Astrocyte (in vitro differentiated cells and primary cell): ENCODE data around the gene TRIM4. TPM values are rescaled to one million over a fixed set of nuclear protein-coding genes. Genes with fewer than 3 reads are reported as not detected.

ENCODE experiments used
- DNase-seq: peaks from one replicate; pipeline ENCODE4 v3.0.0-alpha.2; 2010; ENCODE audit warnings: low read depth
- FAIRE-seq: peaks from 2 replicates; lab custom pipeline; 2011; peaks lifted over from hg19 to GRCh38; lab: Jason Lieb, UNC
- H2AFZ ChIP-seq: 2 replicates; pipeline ENCODE4 v1.6.0; 2012; ENCODE audit warnings: low read depth, low read length, inconsistent platforms
- H3K27ac ChIP-seq: 2 replicates; pipeline ENCODE4 v1.5.1; 2011; ENCODE audit warnings: low read depth, low read length, inconsistent platforms
- H3K27me3 ChIP-seq: 2 replicates; pipeline ENCODE4 v1.6.0; 2011; ENCODE audit warnings: low read length, inconsistent platforms; ENCODE audit not compliant: insufficient read depth
- H3K36me3 ChIP-seq: 2 replicates; pipeline ENCODE4 v1.5.1; 2011; ENCODE audit warnings: low read length, inconsistent platforms; ENCODE audit not compliant: insufficient read depth
- H3K4me1 ChIP-seq: 2 replicates; pipeline ENCODE4 v1.5.1; 2011; ENCODE audit warnings: low read length, inconsistent platforms; ENCODE audit not compliant: insufficient read depth
- H3K4me2 ChIP-seq: 2 replicates; pipeline ENCODE4 v1.6.0; 2012; ENCODE audit warnings: low read length, inconsistent platforms
- H3K4me3 ChIP-seq: 2 replicates; pipeline ENCODE4 v1.5.1; 2011; ENCODE audit warnings: low read depth, mild to moderate bottlenecking, low read length, inconsistent platforms; ENCODE audit not compliant: insufficient read depth
- H3K79me2 ChIP-seq: 2 replicates; pipeline ENCODE4 v1.6.0; 2012; ENCODE audit warnings: mild to moderate bottlenecking, low read length, inconsistent platforms; ENCODE audit not compliant: insufficient read depth
- H3K9ac ChIP-seq: 2 replicates; pipeline ENCODE4 v1.6.0; 2012; ENCODE audit warnings: mild to moderate bottlenecking, low read length, inconsistent platforms
- H3K9me3 ChIP-seq: 2 replicates; pipeline ENCODE4 v1.5.1; 2012; ENCODE audit warnings: low read depth, mild to moderate bottlenecking, low read length, inconsistent platforms; ENCODE audit not compliant: insufficient read depth
- H4K20me1 ChIP-seq: 2 replicates; pipeline ENCODE4 v1.6.0; 2012; ENCODE audit warnings: low read length, inconsistent platforms; ENCODE audit not compliant: insufficient read depth
- H3K27ac Mint-ChIP-seq: one replicate; pipeline ENCODE4 v1.8.0; 2021; ENCODE audit warnings: mild to moderate bottlenecking, mixed read lengths; ENCODE audit not compliant: unreplicated experiment
- H3K27me3 Mint-ChIP-seq: one replicate; pipeline ENCODE4 v1.8.0; 2021; ENCODE audit warnings: low read depth, mixed read lengths; ENCODE audit not compliant: unreplicated experiment
- H3K36me3 Mint-ChIP-seq: one replicate; pipeline ENCODE4 v1.8.0; 2021; ENCODE audit warnings: low read depth, mixed read lengths; ENCODE audit not compliant: unreplicated experiment
- H3K4me1 Mint-ChIP-seq: one replicate; pipeline ENCODE4 v1.8.0; 2021; ENCODE audit warnings: low read depth, mixed read lengths; ENCODE audit not compliant: unreplicated experiment
- H3K4me3 Mint-ChIP-seq: one replicate; pipeline ENCODE4 v1.8.0; 2021; ENCODE audit warnings: mild to moderate bottlenecking, moderate library complexity, mixed read lengths; ENCODE audit not compliant: unreplicated experiment
- H3K9me3 Mint-ChIP-seq: one replicate; pipeline ENCODE4 v1.8.0; 2021; ENCODE audit warnings: mild to moderate bottlenecking, mixed read lengths; ENCODE audit not compliant: unreplicated experiment
- EZH2 ChIP-seq: IDR thresholded peaks from 2 replicates; pipeline ENCODE4 v1.6.1; 2012; ENCODE audit warnings: mild to moderate bottlenecking, low read length, inconsistent platforms; ENCODE audit not compliant: insufficient read depth
- total RNA-seq: library from RNA; stranded (reverse); gene quantifications from 2 replicates; pipeline ENCODE4 v1.2.1, GENCODE V29; 2021
- TF ChIP-seq, protein P1 (sequence below): IDR thresholded peaks from 2 replicates; pipeline ENCODE4 v1.5.1; 2011; ENCODE audit warnings: low read depth, mild to moderate bottlenecking, inconsistent platforms, low read length, moderate library complexity; ENCODE audit not compliant: insufficient read depth

Gene TRIM4
- total RNA-seq, 1 donor from 2014 or later: 4.6 TPM

DNA sequence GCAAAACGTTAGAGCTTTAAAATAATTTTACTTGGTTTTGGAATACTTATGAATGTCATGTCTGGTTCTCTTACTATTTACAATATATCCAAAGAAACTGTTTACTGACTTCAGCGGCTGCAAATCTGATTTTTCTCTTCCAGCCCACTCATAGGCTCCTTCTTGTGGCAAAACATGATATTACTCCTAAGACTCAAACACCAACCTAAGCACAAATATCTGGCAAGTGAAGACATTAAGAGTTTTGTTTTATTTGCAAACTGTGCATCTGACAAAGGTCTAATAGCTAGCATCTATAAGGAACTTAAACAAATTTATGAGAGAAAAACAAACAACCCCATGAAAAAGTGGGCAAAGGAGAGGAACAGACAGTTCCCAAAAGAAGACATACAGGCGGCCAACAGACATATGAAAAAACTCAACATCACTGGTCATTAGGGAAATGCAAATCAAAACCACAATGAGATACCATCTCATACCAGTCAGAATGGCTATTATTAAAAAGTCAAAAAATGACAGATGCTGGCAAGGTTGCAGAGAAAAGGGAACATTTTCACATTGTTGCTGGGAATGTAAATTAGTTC is 30.4 kb upstream of the TRIM4 start:
- Histone ChIP-seq H3K27ac (no peak overlapping the region), H3K4me2 (no peak overlapping the region), H3K9ac (no peak overlapping the region), H2AFZ (no peak overlapping the region), H3K27me3 (peaks cover 2% of the 10 kb centered on the region), H3K79me2 (no peaks in the 10 kb centered on the region), H3K4me3 (no peak overlapping the region), H3K36me3 (no peaks in the 10 kb centered on the region), H3K4me1 (no peaks in the 10 kb centered on the region), H3K9me3 (no peaks in the 10 kb centered on the region), H4K20me1 (no peaks in the 10 kb centered on the region)
- TF ChIP-seq, protein P1, sequence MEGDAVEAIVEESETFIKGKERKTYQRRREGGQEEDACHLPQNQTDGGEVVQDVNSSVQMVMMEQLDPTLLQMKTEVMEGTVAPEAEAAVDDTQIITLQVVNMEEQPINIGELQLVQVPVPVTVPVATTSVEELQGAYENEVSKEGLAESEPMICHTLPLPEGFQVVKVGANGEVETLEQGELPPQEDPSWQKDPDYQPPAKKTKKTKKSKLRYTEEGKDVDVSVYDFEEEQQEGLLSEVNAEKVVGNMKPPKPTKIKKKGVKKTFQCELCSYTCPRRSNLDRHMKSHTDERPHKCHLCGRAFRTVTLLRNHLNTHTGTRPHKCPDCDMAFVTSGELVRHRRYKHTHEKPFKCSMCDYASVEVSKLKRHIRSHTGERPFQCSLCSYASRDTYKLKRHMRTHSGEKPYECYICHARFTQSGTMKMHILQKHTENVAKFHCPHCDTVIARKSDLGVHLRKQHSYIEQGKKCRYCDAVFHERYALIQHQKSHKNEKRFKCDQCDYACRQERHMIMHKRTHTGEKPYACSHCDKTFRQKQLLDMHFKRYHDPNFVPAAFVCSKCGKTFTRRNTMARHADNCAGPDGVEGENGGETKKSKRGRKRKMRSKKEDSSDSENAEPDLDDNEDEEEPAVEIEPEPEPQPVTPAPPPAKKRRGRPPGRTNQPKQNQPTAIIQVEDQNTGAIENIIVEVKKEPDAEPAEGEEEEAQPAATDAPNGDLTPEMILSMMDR: no peak
- no peak for TF ChIP-seq EZH2
- no peak for DNase-seq
- H3K9me3 Mint-ChIP-seq: peaks cover 8% of the 10 kb centered on the region
- FAIRE-seq: no peak
- H3K4me1 Mint-ChIP-seq: no peaks in the 10 kb centered on the region
- H3K36me3 Mint-ChIP-seq: no peaks in the 10 kb centered on the region
- H3K27ac Mint-ChIP-seq: no peak overlapping the region
- H3K27me3 Mint-ChIP-seq: peaks cover 2% of the 10 kb centered on the region
- H3K4me3 Mint-ChIP-seq: no peak overlapping the region

DNA sequence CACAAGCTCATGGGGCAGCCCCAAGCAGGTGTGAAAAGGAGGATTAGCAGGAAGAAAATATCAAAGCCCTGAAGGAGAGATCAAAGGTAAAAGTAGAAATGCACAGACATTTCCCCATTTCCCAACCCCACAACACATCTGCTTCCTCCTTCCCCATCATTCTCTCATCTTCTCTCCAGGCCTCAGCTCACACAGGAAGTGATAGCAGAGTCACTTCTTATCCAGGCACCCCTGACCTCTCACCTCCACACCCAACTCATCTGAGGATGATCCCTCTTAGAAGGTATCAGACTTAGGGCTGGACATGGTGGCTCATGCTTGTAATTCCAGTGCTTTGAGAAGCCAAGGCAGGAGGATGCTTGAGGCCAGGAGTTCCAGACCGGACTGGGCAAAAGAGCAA is 28.3 kb upstream of the TRIM4 start:
- peaks cover 5% of the 10 kb centered on the region for H3K27me3 ChIP-seq
- H3K9ac ChIP-seq: no peak overlapping the region
- H3K4me3 Mint-ChIP-seq: no peak overlapping the region

More for the DNA sequence above, 28.3 kb upstream of the TRIM4 start:
- no peaks in the 10 kb centered on the region for H3K4me1 ChIP-seq
- Mint-ChIP-seq H3K36me3 (no peaks in the 10 kb centered on the region), H3K9me3 (peaks cover 12% of the 10 kb centered on the region), H3K4me1 (no peaks in the 10 kb centered on the region), H3K27ac (no peak overlapping the region), H3K27me3 (peaks cover 2% of the 10 kb centered on the region)
- no peak overlapping the region for H3K4me3 ChIP-seq
- no peak for TF ChIP-seq EZH2
- TF ChIP-seq, protein P1: no peak
- H2AFZ ChIP-seq: no peak overlapping the region
- H3K9me3 ChIP-seq: no peaks in the 10 kb centered on the region
- no peak overlapping the region for H3K27ac ChIP-seq
- no peaks in the 10 kb centered on the region for H4K20me1 ChIP-seq
- H3K79me2 ChIP-seq: no peaks in the 10 kb centered on the region
- DNase-seq (no peak), FAIRE-seq (no peak)
- H3K36me3 ChIP-seq: no peaks in the 10 kb centered on the region
- no peak overlapping the region for H3K4me2 ChIP-seq
